Keratinocyte (primary cell): Measurements from ENCODE around the gene PNPLA2.

Source experiments
- CTCF ChIP-seq, 3 experiments: IDR thresholded peaks in 1 of 3; conservative IDR thresholded peaks in 1 of 3; optimal IDR thresholded peaks in 1 of 3; 2 replicates in 2 of 3; 3 replicates in 1 of 3; pipeline versions ENCODE3 to v1.5.1; 2011; ENCODE audit warnings: low read length in 3 of 3, mild to moderate bottlenecking in 3 of 3, moderate library complexity in 2 of 3, control low read depth in 1 of 3, inconsistent platforms in 1 of 3; ENCODE audit not compliant: insufficient read depth in 2 of 3; ENCODE audit errors: extremely low read depth in 1 of 3
- EZH2 ChIP-seq: IDR thresholded peaks from one replicate; pipeline ENCODE4 v1.6.1; 2012; ENCODE audit warnings: inconsistent platforms, mild to moderate bottlenecking, low read length, moderate library complexity

DNA sequence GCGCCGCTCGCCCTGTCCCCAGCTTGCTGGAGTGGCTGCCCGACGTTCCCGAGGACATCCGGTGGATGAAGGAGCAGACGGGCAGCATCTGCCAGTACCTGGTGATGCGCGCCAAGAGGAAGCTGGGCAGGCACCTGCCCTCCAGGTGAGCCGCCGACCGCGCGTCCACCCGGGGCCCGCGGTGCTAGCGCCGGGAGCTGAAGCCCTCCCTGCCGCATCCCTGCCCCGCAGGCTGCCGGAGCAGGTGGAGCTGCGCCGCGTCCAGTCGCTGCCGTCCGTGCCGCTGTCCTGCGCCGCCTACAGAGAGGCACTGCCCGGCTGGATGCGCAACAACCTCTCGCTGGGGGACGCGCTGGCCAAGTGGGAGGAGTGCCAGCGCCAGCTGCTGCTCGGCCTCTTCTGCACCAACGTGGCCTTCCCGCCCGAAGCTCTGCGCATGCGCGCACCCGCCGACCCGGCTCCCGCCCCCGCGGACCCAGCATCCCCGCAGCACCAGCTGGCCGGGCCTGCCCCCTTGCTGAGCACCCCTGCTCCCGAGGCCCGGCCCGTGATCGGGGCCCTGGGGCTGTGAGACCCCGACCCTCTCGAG, 5.7 kb downstream of the PNPLA2 start:
- TF ChIP-seq CTCF (optimal IDR thresholded peaks at IDR 0.05 in 1 of 3, IDR thresholded peaks at IDR 0.05 in 1 of 3, conservative IDR thresholded peaks at IDR 0.05 in 1 of 3; ENCODE audit: extremely low read depth in 1 of 3, insufficient read depth in 2 of 3, low read length in 3 of 3) (no peak), EZH2 (no peak)
